A204.1 (cell line): ENCODE results near the gene SDR42E1.
A peak's percentile ranks its signal among the peaks of the same experiment; 100 is the strongest.
"Not testable (repeated sequence)": the region's sequence is repeated elsewhere in the genome, so short reads cannot be mapped to it uniquely, and the experiment has no call there.

Experiments
- FAIRE-seq: peaks from 2 replicates; lab custom pipeline; 2012; peaks lifted over from hg19 to GRCh38; lab: Jason Lieb, UNC

SDR42E1 gene

GRCh38 chr16:82002831-82003230 lies 8.4 kb downstream of the SDR42E1 start:
- no peak for FAIRE-seq

DNA sequence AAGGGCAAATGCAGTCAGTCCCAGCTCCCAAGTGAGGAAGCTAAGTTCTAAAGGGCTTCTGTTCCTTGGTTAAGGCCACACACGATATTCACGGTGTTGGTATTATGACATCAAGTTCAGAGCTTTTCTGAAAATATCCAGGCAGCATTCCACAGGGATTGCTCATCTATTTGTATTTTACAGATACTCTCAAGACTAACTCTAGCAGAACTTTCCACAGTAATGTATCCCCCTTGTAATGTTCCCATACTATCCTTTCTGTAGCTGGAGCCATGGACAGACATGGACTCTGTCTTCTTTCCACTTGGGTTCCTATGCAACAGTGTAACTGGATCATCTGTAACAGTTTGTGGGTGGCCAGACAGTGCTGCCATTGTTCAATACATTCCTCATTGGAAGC lies 13.5 kb downstream of the SDR42E1 start:
- no peak for FAIRE-seq

GRCh38 chr16:81996664-81997509 lies 14.4 kb downstream of the SDR42E1 start:
- peak; percentile 83 for FAIRE-seq

GRCh38 chr16:81995651-81996050 lies 15.6 kb downstream of the SDR42E1 start:
- FAIRE-seq: no peak

DNA sequence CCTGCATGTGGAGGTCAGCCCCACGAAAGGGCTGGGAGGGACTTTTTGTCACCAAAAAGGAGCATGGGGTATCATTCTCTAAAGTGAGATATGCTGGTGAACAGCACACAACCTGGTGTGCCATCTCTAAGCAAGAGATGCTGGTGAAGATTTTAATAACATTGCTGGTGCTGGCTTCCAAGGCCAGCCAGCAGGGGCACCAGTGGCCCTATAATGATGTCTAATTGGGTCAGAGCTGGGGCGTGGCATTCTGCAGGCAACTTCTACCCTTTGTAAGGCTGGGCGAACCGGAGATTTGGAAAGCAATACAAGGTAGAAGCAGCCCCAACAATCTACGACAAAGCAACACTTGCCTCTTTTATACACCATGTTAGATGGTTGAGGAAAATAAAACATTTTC lies 16.8 kb downstream of the SDR42E1 start:
- FAIRE-seq: no peak

- FAIRE-seq: no peak
Measured at GRCh38 chr16:81992859-81993258, 18.4 kb downstream of the SDR42E1 start.

DNA sequence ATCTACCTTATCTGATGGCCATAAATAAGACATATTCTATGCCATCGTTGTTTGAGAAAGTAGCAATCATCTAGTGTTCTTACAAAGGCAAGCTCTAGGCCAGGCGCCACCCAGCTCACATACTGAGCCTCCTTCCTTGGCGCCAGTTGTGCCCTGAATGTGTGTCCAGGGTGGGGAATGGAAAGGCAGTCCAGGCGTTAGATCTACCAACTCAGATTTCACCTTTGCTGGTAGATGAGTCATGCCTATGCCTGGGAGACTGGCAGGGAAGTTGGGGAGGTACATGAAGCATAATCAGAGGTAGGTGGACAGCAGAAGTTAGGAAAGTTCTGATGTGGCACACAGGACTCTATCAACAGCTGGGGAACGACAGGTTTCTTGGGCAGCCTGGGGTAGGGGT lies 23.6 kb downstream of the SDR42E1 start:
- no peak for FAIRE-seq

GRCh38 chr16:81987121-81987520 lies 24.1 kb downstream of the SDR42E1 start:
- no peak for FAIRE-seq

GRCh38 chr16:81977335-81977942 lies 33.8 kb downstream of the SDR42E1 start:
- FAIRE-seq: not testable (repeated sequence)

- no peak for FAIRE-seq
Measured at GRCh38 chr16:81975637-81976036, 35.6 kb downstream of the SDR42E1 start.

DNA sequence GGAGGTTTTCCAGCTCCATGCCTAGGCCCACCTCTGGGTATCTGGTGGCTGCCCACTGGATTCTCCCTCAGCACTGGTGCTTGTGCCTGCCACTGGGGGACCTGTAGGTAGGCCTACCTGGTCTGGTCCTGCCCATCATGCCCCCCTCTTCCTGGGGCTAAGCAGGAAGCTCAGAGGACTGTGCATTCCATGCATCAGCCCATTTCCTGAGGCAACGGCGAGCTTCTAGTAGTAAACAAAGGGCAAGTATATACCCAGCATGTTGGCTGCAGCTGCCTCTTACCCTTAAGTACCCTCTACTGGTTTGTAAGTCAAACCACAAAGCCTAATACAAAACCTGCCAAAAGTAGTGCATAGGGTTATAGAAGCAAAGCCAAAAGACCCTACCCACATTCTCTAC lies 37.5 kb downstream of the SDR42E1 start:
- FAIRE-seq: no peak

GRCh38 chr16:81971853-81972252 lies 39.4 kb downstream of the SDR42E1 start:
- FAIRE-seq: no peak

GRCh38 chr16:81967358-81967757 lies 43.9 kb downstream of the SDR42E1 start:
- no peak for FAIRE-seq

GRCh38 chr16:81964808-81965207 lies 46.5 kb downstream of the SDR42E1 start:
- no peak for FAIRE-seq

- no peak for FAIRE-seq
Measured at GRCh38 chr16:81956213-81956948, 54.9 kb downstream of the SDR42E1 start.

DNA sequence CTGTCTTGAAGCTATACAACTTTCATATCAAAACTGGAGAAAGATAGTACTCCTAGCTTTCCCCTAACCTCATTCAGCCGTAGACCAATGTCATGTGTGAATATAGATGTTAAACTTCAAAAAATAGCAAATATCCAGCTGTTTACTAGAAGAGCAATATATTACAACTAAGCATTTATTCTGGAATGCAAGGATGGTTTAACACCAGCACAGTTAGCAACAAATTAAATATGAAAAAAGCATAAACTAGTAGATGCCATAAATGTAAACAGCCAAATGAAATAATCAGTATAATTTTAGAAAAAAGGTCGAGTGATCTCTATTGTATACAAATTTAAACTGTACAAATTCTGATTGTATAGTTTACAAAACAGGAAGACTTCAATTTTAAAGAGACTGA lies 59.7 kb downstream of the SDR42E1 start:
- FAIRE-seq: no peak

GRCh38 chr16:81946206-81946605 lies 65.1 kb downstream of the SDR42E1 start:
- FAIRE-seq: no peak

DNA sequence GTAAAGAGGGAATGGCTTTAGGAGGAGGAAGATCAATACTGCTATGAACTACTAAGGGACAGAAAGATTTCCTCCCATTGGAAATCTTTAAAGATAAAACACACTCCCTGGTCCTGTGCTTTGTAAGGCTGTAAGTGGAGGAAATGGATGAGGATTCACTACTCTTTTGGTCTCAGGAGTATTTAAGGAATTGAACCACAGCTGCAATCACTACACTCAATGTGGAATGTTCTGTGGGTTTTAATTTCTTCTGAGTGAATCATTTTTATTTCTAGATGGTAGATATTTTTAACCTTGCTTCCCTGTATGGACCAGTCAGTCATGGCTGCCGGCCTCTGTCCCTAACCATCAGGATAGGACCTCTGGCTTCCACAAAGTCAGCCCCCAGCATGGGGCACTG lies 65.6 kb downstream of the SDR42E1 start:
- no peak for FAIRE-seq

- FAIRE-seq: no peak
Measured at GRCh38 chr16:81942007-81942601, 69.2 kb downstream of the SDR42E1 start.

DNA sequence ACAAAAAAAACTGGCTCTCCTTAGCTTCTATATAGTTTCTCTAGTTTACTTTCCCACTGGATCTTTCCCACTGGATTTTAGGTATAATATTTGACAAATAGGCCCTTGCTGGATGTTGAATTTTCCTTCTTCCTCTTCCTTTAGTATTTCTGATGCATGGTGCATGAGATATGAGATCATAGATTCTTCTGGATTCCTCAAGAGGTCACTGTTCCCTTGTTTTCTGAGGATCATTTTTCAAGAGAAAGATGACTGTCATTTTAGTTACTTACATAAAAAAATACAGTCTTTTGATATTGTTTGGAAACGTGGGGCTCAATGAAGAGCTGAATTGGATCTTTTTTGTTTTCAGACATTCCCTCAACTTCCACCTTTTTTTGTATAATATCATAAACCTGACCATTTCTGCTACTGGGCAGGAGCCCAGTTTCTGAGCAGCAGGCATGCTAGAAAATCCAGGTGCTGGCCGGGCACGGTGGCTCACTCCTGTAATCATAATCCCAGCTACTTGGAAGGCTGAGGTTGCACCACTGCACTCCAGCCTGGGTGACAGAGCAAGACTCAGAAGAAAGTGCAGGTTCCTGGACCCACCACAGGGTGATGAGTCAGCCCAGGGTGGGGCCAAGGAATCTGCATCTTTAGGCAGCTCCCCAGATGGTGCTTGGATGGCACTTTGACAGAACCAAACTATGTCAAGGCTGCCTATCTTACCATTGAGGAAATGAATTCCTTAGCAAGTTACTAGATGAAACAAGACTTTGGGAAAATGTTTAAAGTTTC lies 70.3 kb downstream of the SDR42E1 start:
- FAIRE-seq: peak; percentile 96

- FAIRE-seq: no peak
Measured at GRCh38 chr16:81939164-81940056, 71.9 kb downstream of the SDR42E1 start.
